ENCODE data around the gene GNAT3.
A peak's percentile ranks its signal among the peaks of the same experiment; 100 is the strongest.

Gene GNAT3

GRCh38 chr7:80517282-80517747 is 5.5 kb upstream of the GNAT3 start:
- no peaks in the 10 kb centered on the region for H3K4me1 ChIP-seq (ENCODE audit: control insufficient read depth, insufficient read depth, low read length)
- ChIA-PET CTCF (interaction anchor here (1.2 kb wide), 1 partner anchor 12 kb away, joined by 3 read pairs; no protein-coding TSS in a partner anchor), POLR2A (no interaction called here)
- TF ChIP-seq, protein P1, sequence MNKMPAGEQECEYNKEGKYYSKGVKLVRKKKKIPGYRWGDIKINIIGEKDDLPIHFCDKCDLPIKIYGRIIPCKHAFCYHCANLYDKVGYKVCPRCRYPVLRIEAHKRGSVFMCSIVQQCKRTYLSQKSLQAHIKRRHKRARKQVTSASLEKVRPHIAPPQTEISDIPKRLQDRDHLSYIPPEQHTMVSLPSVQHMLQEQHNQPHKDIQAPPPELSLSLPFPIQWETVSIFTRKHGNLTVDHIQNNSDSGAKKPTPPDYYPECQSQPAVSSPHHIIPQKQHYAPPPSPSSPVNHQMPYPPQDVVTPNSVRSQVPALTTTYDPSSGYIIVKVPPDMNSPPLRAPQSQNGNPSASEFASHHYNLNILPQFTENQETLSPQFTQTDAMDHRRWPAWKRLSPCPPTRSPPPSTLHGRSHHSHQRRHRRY (tag by site-specific recombination; IDR thresholded peaks at IDR 0.05), result no peak
- no peak for TF ChIP-seq ZNF747 (tag by site-specific recombination; IDR thresholded peaks at IDR 0.05)
- TF ChIP-seq PRDM1 (tag by site-specific recombination; IDR thresholded peaks at IDR 0.05), result 0 out of 2 replicates have a peak, but pooled peaks have one; percentile 24
- H3K27ac ChIP-seq (ENCODE audit: extremely low read depth, low read depth, low read length), result no peak overlapping the region
- H3K4me3 ChIP-seq (ENCODE audit: low read depth, low read length), result no peak overlapping the region
- H3K9me3 ChIP-seq (ENCODE audit: control insufficient read depth, insufficient read depth, low read depth, low read length), result no peaks in the 10 kb centered on the region
- no peaks in the 10 kb centered on the region; a peak in 1 of 3 replicates for H3K36me3 ChIP-seq (ENCODE audit: control insufficient read depth in 2 of 2, insufficient read depth in 1 of 2, low read length in 2 of 2)

- no peak overlapping the region for H3K4me3 ChIP-seq (ENCODE audit: low read depth, low read length)
- H3K27ac ChIP-seq (ENCODE audit: extremely low read depth, low read depth, low read length), result no peak overlapping the region
- H3K36me3 ChIP-seq (ENCODE audit: control insufficient read depth in 2 of 2, insufficient read depth in 1 of 2, low read length in 2 of 2), result no peaks in the 10 kb centered on the region; a peak in 1 of 3 replicates
- H3K4me1 ChIP-seq (ENCODE audit: control insufficient read depth, insufficient read depth, low read length), result no peaks in the 10 kb centered on the region
- ChIA-PET POLR2A (no interaction called here), CTCF (no interaction called here)
- TF ChIP-seq ZBTB48 (tag by site-specific recombination; IDR thresholded peaks at IDR 0.05) (no peak), KLF7 (tag by site-specific recombination; IDR thresholded peaks at IDR 0.05; ENCODE audit: borderline replicate concordance) (no peak), TSHZ1 (tag by site-specific recombination; IDR thresholded peaks at IDR 0.05; ENCODE audit: borderline replicate concordance) (no peak), ZNF132 (tag by site-specific recombination; IDR thresholded peaks at IDR 0.05; ENCODE audit: borderline replicate concordance) (no peak), ZNF639 (tag by site-specific recombination; IDR thresholded peaks at IDR 0.05) (no peak), ZNF549 (tag by site-specific recombination; IDR thresholded peaks at IDR 0.05) (no peak), ZNF184 (tag by site-specific recombination; IDR thresholded peaks at IDR 0.05) (no peak), SP2 (tag by site-specific recombination; IDR thresholded peaks at IDR 0.05) (no peak), ZNF664 (tag by site-specific recombination; IDR thresholded peaks at IDR 0.05) (no peak), ZNF366 (tag by site-specific recombination; conservative IDR thresholded peaks at IDR 0.05) (no peak), ZNF530 (tag by site-specific recombination; IDR thresholded peaks at IDR 0.05; ENCODE audit: low read depth) (no peak), ZNF558 (tag by site-specific recombination; IDR thresholded peaks at IDR 0.05) (no peak), ZFP69B (tag by site-specific recombination; IDR thresholded peaks at IDR 0.05) (no peak)
- TF ChIP-seq, protein P2, sequence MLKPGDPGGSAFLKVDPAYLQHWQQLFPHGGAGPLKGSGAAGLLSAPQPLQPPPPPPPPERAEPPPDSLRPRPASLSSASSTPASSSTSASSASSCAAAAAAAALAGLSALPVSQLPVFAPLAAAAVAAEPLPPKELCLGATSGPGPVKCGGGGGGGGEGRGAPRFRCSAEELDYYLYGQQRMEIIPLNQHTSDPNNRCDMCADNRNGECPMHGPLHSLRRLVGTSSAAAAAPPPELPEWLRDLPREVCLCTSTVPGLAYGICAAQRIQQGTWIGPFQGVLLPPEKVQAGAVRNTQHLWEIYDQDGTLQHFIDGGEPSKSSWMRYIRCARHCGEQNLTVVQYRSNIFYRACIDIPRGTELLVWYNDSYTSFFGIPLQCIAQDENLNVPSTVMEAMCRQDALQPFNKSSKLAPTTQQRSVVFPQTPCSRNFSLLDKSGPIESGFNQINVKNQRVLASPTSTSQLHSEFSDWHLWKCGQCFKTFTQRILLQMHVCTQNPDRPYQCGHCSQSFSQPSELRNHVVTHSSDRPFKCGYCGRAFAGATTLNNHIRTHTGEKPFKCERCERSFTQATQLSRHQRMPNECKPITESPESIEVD (tag by site-specific recombination; IDR thresholded peaks at IDR 0.05), result no peak
- TF ChIP-seq, protein P3, sequence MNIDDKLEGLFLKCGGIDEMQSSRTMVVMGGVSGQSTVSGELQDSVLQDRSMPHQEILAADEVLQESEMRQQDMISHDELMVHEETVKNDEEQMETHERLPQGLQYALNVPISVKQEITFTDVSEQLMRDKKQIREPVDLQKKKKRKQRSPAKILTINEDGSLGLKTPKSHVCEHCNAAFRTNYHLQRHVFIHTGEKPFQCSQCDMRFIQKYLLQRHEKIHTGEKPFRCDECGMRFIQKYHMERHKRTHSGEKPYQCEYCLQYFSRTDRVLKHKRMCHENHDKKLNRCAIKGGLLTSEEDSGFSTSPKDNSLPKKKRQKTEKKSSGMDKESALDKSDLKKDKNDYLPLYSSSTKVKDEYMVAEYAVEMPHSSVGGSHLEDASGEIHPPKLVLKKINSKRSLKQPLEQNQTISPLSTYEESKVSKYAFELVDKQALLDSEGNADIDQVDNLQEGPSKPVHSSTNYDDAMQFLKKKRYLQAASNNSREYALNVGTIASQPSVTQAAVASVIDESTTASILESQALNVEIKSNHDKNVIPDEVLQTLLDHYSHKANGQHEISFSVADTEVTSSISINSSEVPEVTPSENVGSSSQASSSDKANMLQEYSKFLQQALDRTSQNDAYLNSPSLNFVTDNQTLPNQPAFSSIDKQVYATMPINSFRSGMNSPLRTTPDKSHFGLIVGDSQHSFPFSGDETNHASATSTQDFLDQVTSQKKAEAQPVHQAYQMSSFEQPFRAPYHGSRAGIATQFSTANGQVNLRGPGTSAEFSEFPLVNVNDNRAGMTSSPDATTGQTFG (tag by site-specific recombination; IDR thresholded peaks at IDR 0.05; ENCODE audit: borderline replicate concordance), result no peak
- no peaks in the 10 kb centered on the region for H3K9me3 ChIP-seq (ENCODE audit: control insufficient read depth, insufficient read depth, low read depth, low read length)
These were observed 3.4 kb upstream of the GNAT3 start for GRCh38 chr7:80515298-80515697.
